Activated T-cell treated with anti-CD3 and anti-CD28 coated beads, Interleukin-2, amount 50 U/mL, for 24 hours (primary cell): ENCODE data around the gene XIRP2.

ENCODE experiments used
- DNase-seq: peaks from one replicate; pipeline ENCODE4 v3.0.0-alpha.2; 2020
- H3K27ac Mint-ChIP-seq: 2 replicates; pipeline ENCODE4 v1.8.0; 2020; ENCODE audit warnings: mild to moderate bottlenecking, mixed read lengths
- H3K27me3 Mint-ChIP-seq: 2 replicates; pipeline ENCODE4 v1.8.0; 2020; ENCODE audit warnings: mixed read lengths
- H3K36me3 Mint-ChIP-seq: 2 replicates; pipeline ENCODE4 v1.8.0; 2020; ENCODE audit warnings: low read depth, mixed read lengths
- H3K4me1 Mint-ChIP-seq: 2 replicates; pipeline ENCODE4 v1.8.0; 2020; ENCODE audit warnings: low read depth, mixed read lengths
- H3K4me3 Mint-ChIP-seq: 2 replicates; pipeline ENCODE4 v1.8.0; 2020; ENCODE audit warnings: mild to moderate bottlenecking, moderate library complexity, mixed read lengths
- H3K9me3 Mint-ChIP-seq: 2 replicates; pipeline ENCODE4 v1.8.0; 2020; ENCODE audit warnings: mixed read lengths

Gene XIRP2

GRCh38 chr2:166888180-166888579 is at the start of gene XIRP2:
Gene XIRP2 (plus strand): TSS chr2:166888480. CDS start chr2:166903483, 15,003 bp downstream.
- H3K4me3 Mint-ChIP-seq: no peak within 1 kb of the TSS
- H3K27me3 Mint-ChIP-seq: no peaks in the 10 kb centered on the region
- H3K36me3 Mint-ChIP-seq: no peaks in the 10 kb centered on the region
- H3K4me1 Mint-ChIP-seq: no peaks in the 10 kb centered on the region
- no peak for DNase-seq
- H3K27ac Mint-ChIP-seq: no peak within 1 kb of the TSS
- H3K9me3 Mint-ChIP-seq: no peaks in the 10 kb centered on the region

GRCh38 chr2:166841152-166841551 is 47.1 kb upstream of the XIRP2 start:
- no peaks in the 10 kb centered on the region for H3K27me3 Mint-ChIP-seq
- H3K9me3 Mint-ChIP-seq: peaks cover 4% of the 10 kb centered on the region
- no peaks in the 10 kb centered on the region for H3K36me3 Mint-ChIP-seq
- no peak for DNase-seq
- H3K4me3 Mint-ChIP-seq: no peak overlapping the region
- H3K4me1 Mint-ChIP-seq: no peaks in the 10 kb centered on the region
- H3K27ac Mint-ChIP-seq: no peak overlapping the region

GRCh38 chr2:166841679-166842078 is 46.6 kb upstream of the XIRP2 start:
- DNase-seq: no peak
- Mint-ChIP-seq H3K4me1 (no peaks in the 10 kb centered on the region), H3K27ac (no peak overlapping the region), H3K4me3 (no peak overlapping the region), H3K9me3 (peaks cover 5% of the 10 kb centered on the region), H3K27me3 (no peaks in the 10 kb centered on the region), H3K36me3 (no peaks in the 10 kb centered on the region)

GRCh38 chr2:166844111-166844510 is 44.2 kb upstream of the XIRP2 start:
- Mint-ChIP-seq H3K4me1 (no peaks in the 10 kb centered on the region), H3K4me3 (no peak overlapping the region), H3K27ac (no peak overlapping the region), H3K36me3 (no peaks in the 10 kb centered on the region), H3K9me3 (peaks cover 22% of the 10 kb centered on the region), H3K27me3 (no peaks in the 10 kb centered on the region)
- no peak for DNase-seq

GRCh38 chr2:166862468-166863132 is 25.7 kb upstream of the XIRP2 start:
- Mint-ChIP-seq H3K4me1 (no peaks in the 10 kb centered on the region), H3K27ac (no peak overlapping the region), H3K4me3 (no peak overlapping the region), H3K36me3 (no peaks in the 10 kb centered on the region), H3K9me3 (no peaks in the 10 kb centered on the region), H3K27me3 (no peaks in the 10 kb centered on the region)
- DNase-seq: no peak

GRCh38 chr2:166867874-166868514 is 20.3 kb upstream of the XIRP2 start:
- DNase-seq: no peak
- no peak overlapping the region for H3K4me3 Mint-ChIP-seq
- H3K27ac Mint-ChIP-seq: no peak overlapping the region
- H3K4me1 Mint-ChIP-seq: no peaks in the 10 kb centered on the region
- no peaks in the 10 kb centered on the region for H3K36me3 Mint-ChIP-seq
- H3K9me3 Mint-ChIP-seq: no peaks in the 10 kb centered on the region
- no peaks in the 10 kb centered on the region for H3K27me3 Mint-ChIP-seq

GRCh38 chr2:166870346-166870745 is 17.9 kb upstream of the XIRP2 start:
- no peak for DNase-seq
- Mint-ChIP-seq H3K27ac (no peak overlapping the region), H3K4me1 (no peaks in the 10 kb centered on the region), H3K27me3 (no peaks in the 10 kb centered on the region), H3K36me3 (no peaks in the 10 kb centered on the region), H3K9me3 (no peaks in the 10 kb centered on the region), H3K4me3 (no peak overlapping the region)

GRCh38 chr2:166881177-166881576 is 7.1 kb upstream of the XIRP2 start:
- H3K4me3 Mint-ChIP-seq: no peak overlapping the region
- DNase-seq: no peak
- no peak overlapping the region for H3K27ac Mint-ChIP-seq
- H3K9me3 Mint-ChIP-seq: no peaks in the 10 kb centered on the region
- no peaks in the 10 kb centered on the region for H3K36me3 Mint-ChIP-seq
- no peaks in the 10 kb centered on the region for H3K4me1 Mint-ChIP-seq
- H3K27me3 Mint-ChIP-seq: no peaks in the 10 kb centered on the region

GRCh38 chr2:166882851-166883250 is 5.4 kb upstream of the XIRP2 start:
- Mint-ChIP-seq H3K36me3 (no peaks in the 10 kb centered on the region), H3K4me3 (no peak overlapping the region), H3K9me3 (no peaks in the 10 kb centered on the region), H3K4me1 (no peaks in the 10 kb centered on the region), H3K27me3 (no peaks in the 10 kb centered on the region), H3K27ac (no peak overlapping the region)
- no peak for DNase-seq

- no peaks in the 10 kb centered on the region for H3K4me1 Mint-ChIP-seq
- no peak for DNase-seq
- H3K9me3 Mint-ChIP-seq: no peaks in the 10 kb centered on the region
- H3K27me3 Mint-ChIP-seq: no peaks in the 10 kb centered on the region
- H3K4me3 Mint-ChIP-seq: no peak overlapping the region
- H3K27ac Mint-ChIP-seq: no peak overlapping the region
- H3K36me3 Mint-ChIP-seq: no peaks in the 10 kb centered on the region
These were observed 3.4 kb downstream of the XIRP2 start for GRCh38 chr2:166891727-166892126.

GRCh38 chr2:166892397-166892796 is 4.1 kb downstream of the XIRP2 start:
- H3K36me3 Mint-ChIP-seq: no peaks in the 10 kb centered on the region
- no peaks in the 10 kb centered on the region for H3K4me1 Mint-ChIP-seq

GRCh38 chr2:166895243-166895642 is 7.0 kb downstream of the XIRP2 start:
- Mint-ChIP-seq H3K9me3 (no peaks in the 10 kb centered on the region), H3K4me3 (no peak overlapping the region), H3K4me1 (no peaks in the 10 kb centered on the region), H3K27me3 (no peaks in the 10 kb centered on the region), H3K27ac (no peak overlapping the region), H3K36me3 (no peaks in the 10 kb centered on the region)
- DNase-seq: no peak

More at GRCh38 chr2:166892397-166892796, 4.1 kb downstream of the XIRP2 start:
- H3K27me3 Mint-ChIP-seq: no peaks in the 10 kb centered on the region
- H3K27ac Mint-ChIP-seq: no peak overlapping the region
- H3K4me3 Mint-ChIP-seq: no peak overlapping the region
- H3K9me3 Mint-ChIP-seq: no peaks in the 10 kb centered on the region
- DNase-seq: no peak

- DNase-seq: no peak
- Mint-ChIP-seq H3K27ac (no peak overlapping the region), H3K4me1 (no peaks in the 10 kb centered on the region), H3K27me3 (no peaks in the 10 kb centered on the region), H3K9me3 (no peaks in the 10 kb centered on the region), H3K36me3 (no peaks in the 10 kb centered on the region), H3K4me3 (no peak overlapping the region)
These were observed 9.4 kb downstream of the XIRP2 start for GRCh38 chr2:166897666-166898065.

GRCh38 chr2:166899676-166900075 is 11.4 kb downstream of the XIRP2 start:
- no peaks in the 10 kb centered on the region for H3K4me1 Mint-ChIP-seq
- no peaks in the 10 kb centered on the region for H3K36me3 Mint-ChIP-seq
- H3K9me3 Mint-ChIP-seq: no peaks in the 10 kb centered on the region
- H3K27ac Mint-ChIP-seq: no peak overlapping the region
- no peak overlapping the region for H3K4me3 Mint-ChIP-seq
- DNase-seq: no peak
- no peaks in the 10 kb centered on the region for H3K27me3 Mint-ChIP-seq

GRCh38 chr2:166900700-166901099 is 12.4 kb downstream of the XIRP2 start:
- Mint-ChIP-seq H3K9me3 (no peaks in the 10 kb centered on the region), H3K4me1 (no peaks in the 10 kb centered on the region), H3K4me3 (no peak overlapping the region), H3K27me3 (no peaks in the 10 kb centered on the region), H3K36me3 (no peaks in the 10 kb centered on the region), H3K27ac (no peak overlapping the region)
- DNase-seq: no peak
